ENCODE data around the gene RPS27A.
"Not testable (repeated sequence)": the region's sequence is repeated elsewhere in the genome, so short reads cannot be mapped to it uniquely, and the experiment has no call there.

The RPS27A gene

GRCh38 chr2:55225481-55226020, 6.9 kb upstream of the RPS27A start:
- H3K27me3 ChIP-seq (ENCODE audit: insufficient read depth, low read length) = no peaks in the 10 kb centered on the region
- H3K4me3 ChIP-seq (ENCODE audit: low read depth, low read length) = no peak overlapping the region
- H3K79me2 ChIP-seq (ENCODE audit: control insufficient read depth, insufficient read depth, low read length, unreplicated experiment) = peaks cover 23% of the 10 kb centered on the region
- no peak overlapping the region for H3K27ac ChIP-seq (ENCODE audit: low read depth, low read length)
- H3K4me1 ChIP-seq (ENCODE audit: control insufficient read depth, insufficient read depth, low read length, unreplicated experiment) = peaks cover 16% of the 10 kb centered on the region
- H3K36me3 ChIP-seq (ENCODE audit: insufficient read depth, low read length) = no peaks in the 10 kb centered on the region
- H2AFZ ChIP-seq (ENCODE audit: low read length, unreplicated experiment) = no peak overlapping the region

GRCh38 chr2:55227437-55228225, 4.9 kb upstream of the RPS27A start:
- peaks cover 23% of the 10 kb centered on the region for H3K4me1 ChIP-seq (ENCODE audit: control insufficient read depth, insufficient read depth, low read length, unreplicated experiment)

GRCh38 chr2:55228226-55228563, 4.3 kb upstream of the RPS27A start:
- Histone ChIP-seq H3K36me3 (ENCODE audit: insufficient read depth, low read length) (0 out of 2 replicates have a peak, but pooled peaks cover under 1% of the 10 kb centered on the region), H3K27me3 (ENCODE audit: insufficient read depth, low read length) (no peaks in the 10 kb centered on the region), H3K27ac (ENCODE audit: low read depth, low read length) (no peak overlapping the region), H3K4me3 (ENCODE audit: low read depth, low read length) (no peak overlapping the region), H3K79me2 (ENCODE audit: control insufficient read depth, insufficient read depth, low read length, unreplicated experiment) (peaks cover 41% of the 10 kb centered on the region), H3K4me1 (ENCODE audit: control insufficient read depth, insufficient read depth, low read length, unreplicated experiment) (peaks cover 21% of the 10 kb centered on the region), H2AFZ (ENCODE audit: low read length, unreplicated experiment) (no peak overlapping the region)

More at GRCh38 chr2:55227437-55228225, 4.9 kb upstream of the RPS27A start:
- H3K79me2 ChIP-seq (ENCODE audit: control insufficient read depth, insufficient read depth, low read length, unreplicated experiment) = peaks cover 36% of the 10 kb centered on the region
- not testable (repeated sequence) for H3K27ac ChIP-seq (ENCODE audit: low read depth, low read length); H3K4me3 ChIP-seq (ENCODE audit: low read depth, low read length); H3K27me3 ChIP-seq (ENCODE audit: insufficient read depth, low read length); H3K36me3 ChIP-seq (ENCODE audit: insufficient read depth, low read length); H2AFZ ChIP-seq (ENCODE audit: low read length, unreplicated experiment)

- H3K27me3 ChIP-seq (ENCODE audit: insufficient read depth, low read length) = no peaks in the 10 kb centered on the region
- H3K36me3 ChIP-seq (ENCODE audit: insufficient read depth, low read length) = peaks cover 10% of the 10 kb centered on the region
- peaks cover 27% of the 10 kb centered on the region for H3K4me1 ChIP-seq (ENCODE audit: control insufficient read depth, insufficient read depth, low read length, unreplicated experiment)
- H3K79me2 ChIP-seq (ENCODE audit: control insufficient read depth, insufficient read depth, low read length, unreplicated experiment) = peaks cover 52% of the 10 kb centered on the region
- H3K27ac ChIP-seq (ENCODE audit: low read depth, low read length) = no peak overlapping the region
- no peak overlapping the region for H2AFZ ChIP-seq (ENCODE audit: low read length, unreplicated experiment)
- no peak overlapping the region for H3K4me3 ChIP-seq (ENCODE audit: low read depth, low read length)
These were observed 3.3 kb upstream of the RPS27A start for GRCh38 chr2:55229221-55229620.

- Histone ChIP-seq H3K27ac (ENCODE audit: low read depth, low read length) (no peak overlapping the region), H3K36me3 (ENCODE audit: insufficient read depth, low read length) (peaks cover 23% of the 10 kb centered on the region), H2AFZ (ENCODE audit: low read length, unreplicated experiment) (no peak overlapping the region), H3K79me2 (ENCODE audit: control insufficient read depth, insufficient read depth, low read length, unreplicated experiment) (peaks cover 61% of the 10 kb centered on the region), H3K4me1 (ENCODE audit: control insufficient read depth, insufficient read depth, low read length, unreplicated experiment) (peaks cover 33% of the 10 kb centered on the region), H3K4me3 (ENCODE audit: low read depth, low read length) (0 out of 2 replicates have a peak overlapping the region, but pooled peaks have one; percentile 97), H3K27me3 (ENCODE audit: insufficient read depth, low read length) (no peaks in the 10 kb centered on the region)
These were observed 1.9 kb upstream of the RPS27A start for GRCh38 chr2:55230551-55230950.

GRCh38 chr2:55231546-55232083, 873 bp upstream of the RPS27A start:
- H3K4me3 ChIP-seq (ENCODE audit: low read depth, low read length) = peak overlapping the region; percentile 97
- H3K27ac ChIP-seq (ENCODE audit: low read depth, low read length) = peak overlapping the region; percentile 96
- H3K79me2 ChIP-seq (ENCODE audit: control insufficient read depth, insufficient read depth, low read length, unreplicated experiment) = peaks cover 62% of the 10 kb centered on the region
- H3K27me3 ChIP-seq (ENCODE audit: insufficient read depth, low read length) = no peaks in the 10 kb centered on the region
- H3K4me1 ChIP-seq (ENCODE audit: control insufficient read depth, insufficient read depth, low read length, unreplicated experiment) = peaks cover 33% of the 10 kb centered on the region
- H3K36me3 ChIP-seq (ENCODE audit: insufficient read depth, low read length) = peaks cover 33% of the 10 kb centered on the region
- H2AFZ ChIP-seq (ENCODE audit: low read length, unreplicated experiment) = peak overlapping the region; percentile 89

- Histone ChIP-seq H3K79me2 (ENCODE audit: control insufficient read depth, insufficient read depth, low read length, unreplicated experiment) (peaks cover 57% of the 10 kb centered on the region), H3K4me1 (ENCODE audit: control insufficient read depth, insufficient read depth, low read length, unreplicated experiment) (peaks cover 29% of the 10 kb centered on the region), H2AFZ (ENCODE audit: low read length, unreplicated experiment) (peak overlapping the region; percentile 82), H3K36me3 (ENCODE audit: insufficient read depth, low read length) (peaks cover 37% of the 10 kb centered on the region), H3K27me3 (ENCODE audit: insufficient read depth, low read length) (no peaks in the 10 kb centered on the region), H3K4me3 (ENCODE audit: low read depth, low read length) (peak overlapping the region; percentile 97), H3K27ac (ENCODE audit: low read depth, low read length) (peak overlapping the region; percentile 96)
These were observed 572 bp downstream of the RPS27A start for GRCh38 chr2:55232863-55233657.

- Histone ChIP-seq H2AFZ (ENCODE audit: low read length, unreplicated experiment) (no peak overlapping the region), H3K4me3 (ENCODE audit: low read depth, low read length) (peak overlapping the region; percentile 97), H3K27me3 (ENCODE audit: insufficient read depth, low read length) (no peaks in the 10 kb centered on the region), H3K27ac (ENCODE audit: low read depth, low read length) (peak overlapping the region; percentile 96), H3K36me3 (ENCODE audit: insufficient read depth, low read length) (peaks cover 37% of the 10 kb centered on the region), H3K4me1 (ENCODE audit: control insufficient read depth, insufficient read depth, low read length, unreplicated experiment) (peaks cover 24% of the 10 kb centered on the region), H3K79me2 (ENCODE audit: control insufficient read depth, insufficient read depth, low read length, unreplicated experiment) (peaks cover 53% of the 10 kb centered on the region)
These were observed 1.1 kb downstream of the RPS27A start for GRCh38 chr2:55233658-55233940.

- 0 out of 2 replicates have a peak overlapping the region, but pooled peaks have one; percentile 97 for H3K4me3 ChIP-seq (ENCODE audit: low read depth, low read length)
- H3K4me1 ChIP-seq (ENCODE audit: control insufficient read depth, insufficient read depth, low read length, unreplicated experiment) = peaks cover 21% of the 10 kb centered on the region
- H2AFZ ChIP-seq (ENCODE audit: low read length, unreplicated experiment) = no peak overlapping the region
- peaks cover 40% of the 10 kb centered on the region for H3K36me3 ChIP-seq (ENCODE audit: insufficient read depth, low read length)
- H3K27ac ChIP-seq (ENCODE audit: low read depth, low read length) = no peak overlapping the region
- H3K27me3 ChIP-seq (ENCODE audit: insufficient read depth, low read length) = no peaks in the 10 kb centered on the region
- peaks cover 40% of the 10 kb centered on the region for H3K79me2 ChIP-seq (ENCODE audit: control insufficient read depth, insufficient read depth, low read length, unreplicated experiment)
These were observed 3.4 kb downstream of the RPS27A start for GRCh38 chr2:55235724-55236538.

GRCh38 chr2:55236992-55237543, 4.6 kb downstream of the RPS27A start:
- Histone ChIP-seq H3K4me1 (ENCODE audit: control insufficient read depth, insufficient read depth, low read length, unreplicated experiment) (peaks cover 17% of the 10 kb centered on the region), H3K79me2 (ENCODE audit: control insufficient read depth, insufficient read depth, low read length, unreplicated experiment) (peaks cover 33% of the 10 kb centered on the region), H3K27me3 (ENCODE audit: insufficient read depth, low read length) (no peaks in the 10 kb centered on the region), H3K27ac (ENCODE audit: low read depth, low read length) (0 out of 2 replicates have a peak overlapping the region, but pooled peaks have one; percentile 6), H2AFZ (ENCODE audit: low read length, unreplicated experiment) (no peak overlapping the region), H3K4me3 (ENCODE audit: low read depth, low read length) (no peak overlapping the region), H3K36me3 (ENCODE audit: insufficient read depth, low read length) (peaks cover 40% of the 10 kb centered on the region)
